HCT116 (cell line): Measurements from ENCODE around the gene RPL29. TPM values are rescaled to one million over a fixed set of nuclear protein-coding genes. Genes with fewer than 3 reads are reported as not detected.

ENCODE experiments used
- ATAC-seq: fragments of 200-7000 bp; cut with Tn5 transposase; 2 replicates; pipeline ENCODE4 v1.9.1; 2020; ENCODE audit warnings: mild to moderate bottlenecking, moderate library complexity
- BruUV-seq: library from RNA; stranded (reverse); fragments of 400-500 nt; replicated peaks from 2 replicates; lab custom pipeline; 2021; lab: Mats Ljungman, UMichigan
- CTCF ChIA-PET: fragments of 300-600 bp; sonication (Branson Sonifier 250); formaldehyde crosslinking; loops from one replicate; lab custom pipeline; 2021; ENCODE audit warnings: antibody characterized with exemption; lab: Charles Lee
- POLR2A ChIA-PET: fragments of 300-600, 350-600 bp; sonication (Branson Sonifier 250); formaldehyde crosslinking; loops from one replicate; lab custom pipeline; 2021; ENCODE audit warnings: antibody characterized with exemption; lab: Charles Lee
- RAD21 ChIA-PET, 2 experiments: fragments of 300-600 bp; sonication (Branson Sonifier 250); formaldehyde crosslinking; loops; one replicate each; lab custom pipeline; 2023; ENCODE audit warnings: low total read pairs in 2 of 2; ENCODE audit not compliant: uncharacterized antibody in 2 of 2, unreplicated experiment in 2 of 2, low non-redundant PET in 1 of 2; lab: Charles Lee
- DNase-seq: peaks from one replicate; pipeline ENCODE4 v3.0.0-alpha.2; 2010; ENCODE audit warnings: low read depth, low spot score
- H2AFZ ChIP-seq: fragments of 200-600 bp; shearing (Covaris generic), sonication (generic); 2 replicates; pipeline ENCODE4 v1.6.1; 2017; ENCODE audit warnings: low read depth, mixed run types, mixed read lengths, antibody characterized with exemption, low read length; ENCODE audit not compliant: poor library complexity, severe bottlenecking
- H3K27ac ChIP-seq: 2 replicates; pipeline ENCODE4 v1.5.1; 2012; ENCODE audit warnings: low read depth, low read length
- H3K27me3 ChIP-seq: fragments of 200-600 bp; sonication (generic); 2 replicates; pipeline ENCODE4 v1.6.1; 2016; ENCODE audit warnings: mixed run types, low read length, mixed read lengths; ENCODE audit not compliant: insufficient read depth
- H3K36me3 ChIP-seq, 2 experiments: fragments of 200-500 bp in 1 of 2; fragments of 200-600 bp in 1 of 2; sonication (Bioruptor generic) in 1 of 2; sonication (generic) in 1 of 2; 2 replicates each; pipeline versions ENCODE4 v1.5.1 to v1.6.1; 2014 to 2016; ENCODE audit warnings: low read length in 2 of 2, inconsistent platforms in 1 of 2, mixed read lengths in 1 of 2, mixed run types in 1 of 2; ENCODE audit not compliant: insufficient read depth in 2 of 2, control insufficient read depth in 1 of 2
- H3K4me1 ChIP-seq, 2 experiments: fragments of 200-600 bp in 1 of 2; sonication (generic) in 1 of 2; 2 replicates each; pipeline versions ENCODE4 v1.5.1 to v1.6.1; 2012 to 2017; ENCODE audit warnings: low read length in 2 of 2, inconsistent platforms in 1 of 2, mild to moderate bottlenecking in 1 of 2, mixed read lengths in 1 of 2, mixed run types in 1 of 2, moderate library complexity in 1 of 2; ENCODE audit not compliant: insufficient read depth in 2 of 2, control insufficient read depth in 1 of 2
- H3K4me2 ChIP-seq: fragments of 200-600 bp; sonication (generic); 2 replicates; pipeline ENCODE4 v1.6.1; 2017; ENCODE audit warnings: mixed run types, low read length, mixed read lengths
- H3K4me3 ChIP-seq, 2 experiments: fragments of 200-600 bp in 1 of 2; sonication (generic) in 1 of 2; replicated peaks in 1 of 2; 2 replicates each; pipeline ENCODE4 v1.5.1; 2011 to 2016; ENCODE audit warnings: low read length in 2 of 2, control low read depth in 1 of 2, low read depth in 1 of 2, mild to moderate bottlenecking in 1 of 2, mixed read lengths in 1 of 2, mixed run types in 1 of 2
- H3K79me2 ChIP-seq: fragments of 200-600 bp; sonication (generic); 2 replicates; pipeline ENCODE4 v1.6.1; 2017; ENCODE audit warnings: mild to moderate bottlenecking, mixed run types, low read length, moderate library complexity, mixed read lengths; ENCODE audit not compliant: insufficient read depth
- H3K9ac ChIP-seq: fragments of 200-600 bp; sonication (generic); 2 replicates; pipeline ENCODE4 v1.6.1; 2016; ENCODE audit warnings: low read length, mixed read lengths
- H3K9me2 ChIP-seq: fragments of 200-600 bp; sonication (generic), shearing (Covaris generic); 2 replicates; pipeline ENCODE4 v1.6.1; 2017; ENCODE audit warnings: mixed run types, mild to moderate bottlenecking, moderate library complexity; ENCODE audit not compliant: insufficient read depth
- H3K9me3 ChIP-seq, 2 experiments: fragments of 200-500 bp in 1 of 2; fragments of 200-600 bp in 1 of 2; sonication (Bioruptor generic) in 1 of 2; sonication (generic) in 1 of 2; 2 replicates each; pipeline ENCODE4 v1.6.1; 2014 to 2017; ENCODE audit warnings: low read length in 2 of 2, mixed read lengths in 2 of 2, inconsistent platforms in 1 of 2, low read depth in 1 of 2, mild to moderate bottlenecking in 1 of 2, mixed run types in 1 of 2, moderate library complexity in 1 of 2; ENCODE audit not compliant: control insufficient read depth in 1 of 2, insufficient read depth in 1 of 2
- H4K20me1 ChIP-seq: fragments of 200-600 bp; sonication (generic), shearing (Covaris generic); 2 replicates; pipeline ENCODE4 v1.6.1; 2017; ENCODE audit warnings: mixed run types, mild to moderate bottlenecking, moderate library complexity; ENCODE audit not compliant: insufficient read depth
- ATF3 ChIP-seq: IDR thresholded peaks from 2 replicates; pipeline ENCODE4 v1.6.1; 2012
- CBX3 ChIP-seq: IDR thresholded peaks from 2 replicates; pipeline ENCODE4 v1.6.1; 2012; ENCODE audit warnings: low read depth
- CEBPB ChIP-seq: IDR thresholded peaks from 2 replicates; pipeline ENCODE4 v1.6.1; 2012; ENCODE audit warnings: low read depth
- ELF1 ChIP-seq: IDR thresholded peaks from 2 replicates; pipeline ENCODE4 v1.6.1; 2012; ENCODE audit warnings: low read depth, borderline replicate concordance
- EZH2 ChIP-seq: fragments of 200-600 bp; sonication (generic); IDR thresholded peaks from 2 replicates; pipeline ENCODE4 v1.6.1; 2017; ENCODE audit warnings: antibody characterized with exemption, mixed run types
- EZH2phosphoT487 ChIP-seq: fragments of 200-600 bp; IDR thresholded peaks from 2 replicates; pipeline ENCODE4 v1.6.1; 2018; ENCODE audit warnings: antibody characterized with exemption, borderline replicate concordance
- FOSL1 ChIP-seq: IDR thresholded peaks from 2 replicates; pipeline ENCODE4 v1.6.1; 2012; ENCODE audit warnings: low read depth
- MAX ChIP-seq: IDR thresholded peaks from 2 replicates; pipeline ENCODE4 v1.6.1; 2012
- POLR2A ChIP-seq: IDR thresholded peaks from 2 replicates; pipeline ENCODE4 v1.7.0; 2011; ENCODE audit warnings: borderline replicate concordance; ENCODE audit not compliant: insufficient read depth, insufficient read length; ENCODE audit errors: extremely low read depth
- POLR2AphosphoS5 ChIP-seq: IDR thresholded peaks from 2 replicates; pipeline ENCODE4 v1.6.1; 2011; ENCODE audit warnings: mild to moderate bottlenecking, low read depth, low read length, moderate library complexity
- SIN3A ChIP-seq: IDR thresholded peaks from 2 replicates; pipeline ENCODE4 v1.6.1; 2012; ENCODE audit warnings: low read depth
- SP1 ChIP-seq: IDR thresholded peaks from 2 replicates; pipeline ENCODE4 v1.6.1; 2012; ENCODE audit warnings: low read depth
- SRF ChIP-seq: IDR thresholded peaks from 2 replicates; pipeline ENCODE4 v1.6.1; 2012; ENCODE audit warnings: low read depth
- YY1 ChIP-seq: IDR thresholded peaks from 2 replicates; pipeline ENCODE4 v1.6.1; 2011; ENCODE audit warnings: low read length, low read depth, moderate library complexity, mild to moderate bottlenecking; ENCODE audit not compliant: insufficient replicate concordance; ENCODE audit errors: extremely low read depth
- ZFX ChIP-seq: fragments of 450-650 bp; IDR thresholded peaks from 2 replicates; pipeline ENCODE4 v1.6.1; 2017
- ZNF274 ChIP-seq: fragments of 200-500 bp; sonication (Bioruptor generic); IDR thresholded peaks from 2 replicates; pipeline ENCODE4 v1.6.1; 2014; ENCODE audit warnings: mild to moderate bottlenecking, low read depth, low read length, inconsistent platforms
- intact Hi-C: fragments of 100-400 bp; cut with micrococcal nuclease; formaldehyde crosslinking; loops from 2 replicates; pipeline ENCODE4 v1.10.0; 2022
- total RNA-seq: library from RNA; stranded (reverse); gene quantifications from one replicate; pipeline ENCODE4 v1.2.1, GENCODE V29; 2021; ENCODE audit not compliant: unreplicated experiment
- TF ChIP-seq, protein P1 (sequence below): IDR thresholded peaks from 2 replicates; pipeline ENCODE4 v1.6.1; 2012; ENCODE audit warnings: low read depth

The RPL29 gene
- total RNA-seq, 1 experiment from 2014 or later, result 1,880 TPM

DNA sequence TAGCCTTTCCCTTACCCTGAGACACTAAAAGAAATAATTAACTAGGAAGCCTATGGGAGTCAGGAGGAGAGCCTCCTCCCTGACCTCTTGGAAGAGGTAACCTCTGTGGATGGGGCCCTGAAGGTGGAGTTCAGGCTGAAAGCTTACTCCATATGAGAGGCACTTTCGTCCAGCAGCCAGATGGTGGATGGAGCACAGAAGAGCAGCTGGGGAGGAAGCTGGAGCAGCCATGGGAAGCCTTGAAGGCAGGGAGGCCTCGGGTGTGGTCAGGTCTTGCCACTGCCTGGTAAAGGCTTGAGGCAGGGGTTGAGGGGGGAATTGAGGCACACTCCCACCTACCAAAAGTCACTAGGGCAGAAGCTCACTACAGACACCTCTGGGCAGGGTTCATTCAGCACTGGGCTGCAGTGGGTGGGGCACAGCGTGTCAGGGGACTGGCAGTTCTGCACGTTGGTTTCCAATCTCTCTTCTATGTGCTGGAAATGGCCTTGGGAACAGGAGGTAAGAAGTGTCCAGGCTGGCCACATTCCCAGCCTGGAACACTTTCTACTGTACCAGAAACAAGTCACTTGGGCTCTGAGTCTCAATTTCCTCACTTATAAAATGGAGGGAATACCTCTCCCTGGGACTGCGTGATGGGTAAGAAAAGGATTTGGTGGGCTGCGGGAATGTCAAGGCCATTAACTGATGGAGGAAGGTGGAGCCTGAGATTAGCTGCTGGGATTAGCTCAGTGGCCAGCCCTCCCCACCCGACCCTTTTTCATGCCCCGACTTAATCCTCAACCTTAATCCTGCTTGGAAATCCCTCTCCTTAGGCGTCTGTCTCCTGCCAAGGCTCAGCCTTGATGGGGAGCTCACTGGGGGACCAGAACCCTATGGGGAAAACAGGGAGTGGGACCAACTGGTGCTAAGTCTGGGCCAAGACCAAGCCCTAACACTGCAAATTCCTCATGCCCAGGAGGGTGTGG, 33.8 kb downstream of the RPL29 start:
- Histone ChIP-seq H3K4me3 (no peak overlapping the region), H3K9me2 (no peaks in the 10 kb centered on the region), H2AFZ (no peak overlapping the region)
- RAD21 ChIA-PET, result no interaction called here
- no peak for DNase-seq
- intact Hi-C loops, result no loop called here
- no peak for TF ChIP-seq FOSL1
- TF ChIP-seq, all 23 proteins: peak for 0
- Histone ChIP-seq H3K4me2 (no peak overlapping the region), H3K36me3 (0 out of 4 replicates have a peak, but pooled peaks cover 0 to 3% of the 10 kb centered on the region in 2 experiments), H3K9ac (no peak overlapping the region), H3K27me3 (no peaks in the 10 kb centered on the region), H3K4me1 (peaks cover 6 to 9% of the 10 kb centered on the region in 2 experiments), H3K79me2 (no peaks in the 10 kb centered on the region; the same call in 1 of the 2 replicates), H4K20me1 (no peaks in the 10 kb centered on the region), H3K9me3 (no peaks in the 10 kb centered on the region), H3K27ac (no peak overlapping the region)
- ChIA-PET CTCF (interaction anchor here (0.7 to 1.6 kb wide), 2 partner anchors 12 to 19 kb away, joined by 3 to 4 read pairs; partner anchors contain the start of gene ABHD14B), POLR2A (no interaction called here)
- ATAC-seq, result no peak
- no TSS peak for BruUV-seq

DNA sequence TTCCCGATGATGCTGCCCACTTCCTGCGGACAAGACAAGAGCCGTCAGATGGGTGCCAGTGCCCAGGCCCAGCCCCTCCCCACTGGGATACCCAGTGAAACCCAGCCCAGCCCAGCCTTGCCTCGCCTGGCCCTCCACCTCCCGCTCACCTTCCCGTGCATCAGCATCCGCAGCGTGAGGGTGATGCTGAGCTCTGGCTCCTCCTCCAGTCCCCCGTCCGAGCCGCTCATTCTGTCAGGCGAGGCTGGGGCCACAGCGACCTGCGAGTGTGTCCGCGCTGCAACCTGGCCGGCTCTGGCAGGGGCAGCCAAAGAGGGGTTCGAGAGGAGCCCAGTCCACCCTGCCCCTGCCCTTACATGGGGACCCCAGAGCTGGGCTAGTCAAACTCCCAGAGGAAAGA, 34.7 kb downstream of the RPL29 start:
- Histone ChIP-seq H2AFZ (no peak overlapping the region), H3K27me3 (no peaks in the 10 kb centered on the region), H3K9ac (no peak overlapping the region), H3K4me1 (peaks cover 0 to under 1% of the 10 kb centered on the region in 2 experiments; a peak in 2 of 4 replicates), H3K4me3 (no peak overlapping the region), H3K79me2 (no peaks in the 10 kb centered on the region), H3K9me3 (no peaks in the 10 kb centered on the region), H4K20me1 (no peaks in the 10 kb centered on the region), H3K9me2 (no peaks in the 10 kb centered on the region), H3K36me3 (0 out of 4 replicates have a peak, but pooled peaks cover 0 to 3% of the 10 kb centered on the region in 2 experiments), H3K27ac (no peak overlapping the region), H3K4me2 (no peak overlapping the region)
- DNase-seq (no peak), ATAC-seq (no peak)
- ChIA-PET POLR2A (no interaction called here), CTCF (no interaction called here), RAD21 (no interaction called here)
- intact Hi-C loops, result no loop called here
- TF ChIP-seq POLR2AphosphoS5 (no peak), CBX3 (no peak), POLR2A (no peak), ELF1 (no peak), ZNF274 (no peak), CEBPB (no peak), ZFX (no peak), ATF3 (no peak), SIN3A (no peak), MAX (no peak), EZH2 (no peak), SRF (no peak), EZH2phosphoT487 (no peak), YY1 (no peak), SP1 (no peak), FOSL1 (no peak)
- TF ChIP-seq, protein P1, sequence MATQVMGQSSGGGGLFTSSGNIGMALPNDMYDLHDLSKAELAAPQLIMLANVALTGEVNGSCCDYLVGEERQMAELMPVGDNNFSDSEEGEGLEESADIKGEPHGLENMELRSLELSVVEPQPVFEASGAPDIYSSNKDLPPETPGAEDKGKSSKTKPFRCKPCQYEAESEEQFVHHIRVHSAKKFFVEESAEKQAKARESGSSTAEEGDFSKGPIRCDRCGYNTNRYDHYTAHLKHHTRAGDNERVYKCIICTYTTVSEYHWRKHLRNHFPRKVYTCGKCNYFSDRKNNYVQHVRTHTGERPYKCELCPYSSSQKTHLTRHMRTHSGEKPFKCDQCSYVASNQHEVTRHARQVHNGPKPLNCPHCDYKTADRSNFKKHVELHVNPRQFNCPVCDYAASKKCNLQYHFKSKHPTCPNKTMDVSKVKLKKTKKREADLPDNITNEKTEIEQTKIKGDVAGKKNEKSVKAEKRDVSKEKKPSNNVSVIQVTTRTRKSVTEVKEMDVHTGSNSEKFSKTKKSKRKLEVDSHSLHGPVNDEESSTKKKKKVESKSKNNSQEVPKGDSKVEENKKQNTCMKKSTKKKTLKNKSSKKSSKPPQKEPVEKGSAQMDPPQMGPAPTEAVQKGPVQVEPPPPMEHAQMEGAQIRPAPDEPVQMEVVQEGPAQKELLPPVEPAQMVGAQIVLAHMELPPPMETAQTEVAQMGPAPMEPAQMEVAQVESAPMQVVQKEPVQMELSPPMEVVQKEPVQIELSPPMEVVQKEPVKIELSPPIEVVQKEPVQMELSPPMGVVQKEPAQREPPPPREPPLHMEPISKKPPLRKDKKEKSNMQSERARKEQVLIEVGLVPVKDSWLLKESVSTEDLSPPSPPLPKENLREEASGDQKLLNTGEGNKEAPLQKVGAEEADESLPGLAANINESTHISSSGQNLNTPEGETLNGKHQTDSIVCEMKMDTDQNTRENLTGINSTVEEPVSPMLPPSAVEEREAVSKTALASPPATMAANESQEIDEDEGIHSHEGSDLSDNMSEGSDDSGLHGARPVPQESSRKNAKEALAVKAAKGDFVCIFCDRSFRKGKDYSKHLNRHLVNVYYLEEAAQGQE, result no peak
- no TSS peak for BruUV-seq
